Endothelial cell of umbilical vein (primary cell): Measurements from ENCODE around the gene ARF6. TPM values are rescaled to one million over a fixed set of nuclear protein-coding genes. Genes with fewer than 3 reads are reported as not detected.

Experiments
- polyA plus RNA-seq, 4 experiments: library from polyadenylated mRNA; depleted of rRNA in 3 of 4; stranded (reverse) in 3 of 4; unstranded in 1 of 4; fragments of >200 nt; gene quantifications; 2 replicates each; pipeline versions ENCODE4 v1.2.1 to v1.2.3, GENCODE V29; 2011 to 2012; ENCODE audit warnings: missing spikeins in 1 of 4
- small RNA-seq: library from RNA; depleted of rRNA; stranded (forward); fragments of <200 nt; gene quantifications from one replicate; pipeline ENCODE3, GENCODE V24; 2012; ENCODE audit warnings: low replicate concordance, low read depth; ENCODE audit not compliant: insufficient read depth, insufficient read length
- total RNA-seq: library from RNA; stranded (reverse); gene quantifications from 2 replicates; pipeline ENCODE4 v1.2.3, GENCODE V29; 2021

The ARF6 gene
- total and polyA plus RNA-seq, 2 donors (not counting 3 experiments of a cell fraction or from before 2014, with no cell fraction given) = 21.7 to 73.6 TPM

Small RNAs within 50 kb of the gene (small RNA-seq; reads per million reads assigned to genes)
- not detected for gene RF00017
- gene RN7SL2 = not detected
- gene RN7SL3 = not detected
- gene RNU6-189P = not detected

Other genes with a start within 250 kb of the ARF6 start
- gene POLE2, start 204.9 kb upstream of the ARF6 start, total RNA-seq = 16.4 and 18.3 TPM in 2 replicates
- 9.1 and 12.5 TPM in 2 replicates for gene POLE2, start 204.9 kb upstream of the ARF6 start, polyA plus RNA-seq
- 1.2 and 1.6 TPM in 2 replicates for gene KLHDC1, start 200.0 kb upstream of the ARF6 start, total RNA-seq
- gene KLHDC1, start 200.0 kb upstream of the ARF6 start, polyA plus RNA-seq = 0.22 and 0.77 TPM in 2 replicates
- gene KLHDC2, start 124.9 kb upstream of the ARF6 start, total RNA-seq = 29.2 and 30.2 TPM in 2 replicates
- 24.4 and 25.2 TPM in 2 replicates for gene KLHDC2, start 124.9 kb upstream of the ARF6 start, polyA plus RNA-seq
- gene NEMF, start 40.3 kb upstream of the ARF6 start, total RNA-seq = 71.4 and 74.2 TPM in 2 replicates
- gene NEMF, start 40.3 kb upstream of the ARF6 start, polyA plus RNA-seq = 7.9 and 12.2 TPM in 2 replicates
- 6.9 and 9.2 TPM in 2 replicates for gene VCPKMT, start 223.5 kb downstream of the ARF6 start, total RNA-seq
- 2.6 and 3.5 TPM in 2 replicates for gene VCPKMT, start 223.5 kb downstream of the ARF6 start, polyA plus RNA-seq